Fibroblast of skin of left biceps (primary cell): ENCODE measurements around the gene GRB10.

Source experiments
- DNase-seq, 2 experiments: peaks; one replicate each; pipeline ENCODE4 v3.0.0-alpha.2; 2013; ENCODE audit warnings: low read depth in 2 of 2

GRB10 gene

DNA sequence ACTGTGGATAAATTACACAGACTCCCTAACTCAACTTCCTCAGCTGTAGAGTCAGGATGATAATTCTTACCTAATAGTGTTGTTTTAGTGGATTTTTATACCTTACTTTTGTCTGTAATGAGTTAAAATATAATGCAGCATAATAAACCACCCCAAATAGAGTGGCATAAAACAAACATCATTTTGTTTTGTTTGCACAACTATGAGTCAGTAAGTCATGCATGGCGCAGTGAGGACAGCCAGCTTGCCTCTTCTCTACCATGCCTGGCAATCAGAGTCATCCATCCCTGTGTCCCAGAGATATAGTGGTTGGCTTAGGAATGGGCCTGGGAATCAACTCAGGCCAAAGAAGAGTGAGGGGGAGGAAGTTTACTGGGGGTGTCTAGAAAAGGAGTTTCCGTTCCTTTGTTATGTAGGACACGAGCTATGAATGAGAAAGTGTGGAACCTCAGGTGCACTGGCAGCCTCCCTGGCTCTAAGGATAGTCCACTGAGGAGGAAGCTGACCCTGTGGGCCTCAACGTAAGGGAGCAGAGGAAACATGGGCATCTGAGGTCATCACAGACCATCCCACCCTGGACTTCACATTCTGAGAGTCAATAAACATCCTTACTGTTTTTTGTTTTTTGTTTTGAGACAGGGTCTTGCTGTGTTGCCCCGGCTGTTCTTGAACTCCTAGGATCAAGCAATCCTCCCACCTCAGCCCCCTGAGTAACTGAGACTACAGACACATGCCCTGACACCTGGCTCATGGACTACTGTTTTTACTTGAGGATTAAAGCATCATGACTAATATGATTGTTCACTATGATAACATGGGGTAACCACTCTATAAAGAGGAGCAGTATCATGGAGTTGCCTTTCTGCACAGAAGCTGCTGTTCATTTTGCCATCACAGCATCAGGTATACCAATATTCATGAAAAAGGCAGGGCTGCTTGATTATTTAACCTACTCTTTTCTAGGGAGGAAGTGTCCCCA lies 21.0 kb upstream of the GRB10 start:
- DNase-seq = no peak

DNA sequence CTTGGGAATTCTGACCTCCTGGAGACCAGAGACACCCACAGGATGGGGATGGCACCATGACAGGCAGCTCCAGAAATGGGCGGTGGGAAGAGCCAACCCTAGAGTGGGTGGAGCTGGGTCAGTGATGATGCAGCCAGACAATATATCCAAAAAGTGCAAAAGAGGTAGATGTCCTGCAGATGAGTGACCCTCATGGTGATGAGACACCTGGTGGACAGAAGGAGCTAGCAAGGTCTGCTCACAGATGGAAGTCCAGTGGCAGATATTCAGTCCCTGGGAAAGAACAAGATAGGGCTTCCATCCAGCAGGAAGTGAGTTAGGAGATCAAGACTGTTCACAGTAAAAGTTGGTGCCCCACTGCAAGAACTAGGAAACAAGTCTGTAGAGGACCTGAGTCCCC lies 19.2 kb upstream of the GRB10 start:
- no peak for DNase-seq

DNA sequence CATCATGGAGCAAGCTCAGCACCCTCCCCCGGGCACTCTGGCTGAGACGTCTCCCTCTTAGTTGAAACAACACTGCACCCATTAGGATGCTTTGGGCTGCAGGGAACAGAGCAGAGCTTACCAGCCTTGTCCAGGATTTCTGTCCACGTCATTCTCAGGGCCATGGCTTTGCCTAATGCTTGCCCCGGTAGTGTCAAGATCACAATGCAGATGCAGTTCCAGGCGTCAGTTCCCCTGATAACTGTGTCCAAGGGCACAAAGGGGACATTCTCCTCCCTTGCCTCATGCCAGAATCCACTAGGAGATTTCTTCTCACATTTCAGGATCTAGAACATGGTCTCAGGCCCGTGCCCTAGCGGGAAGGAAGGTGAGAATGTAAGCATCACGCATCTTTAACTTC lies 17.2 kb upstream of the GRB10 start:
- DNase-seq = no peak

DNA sequence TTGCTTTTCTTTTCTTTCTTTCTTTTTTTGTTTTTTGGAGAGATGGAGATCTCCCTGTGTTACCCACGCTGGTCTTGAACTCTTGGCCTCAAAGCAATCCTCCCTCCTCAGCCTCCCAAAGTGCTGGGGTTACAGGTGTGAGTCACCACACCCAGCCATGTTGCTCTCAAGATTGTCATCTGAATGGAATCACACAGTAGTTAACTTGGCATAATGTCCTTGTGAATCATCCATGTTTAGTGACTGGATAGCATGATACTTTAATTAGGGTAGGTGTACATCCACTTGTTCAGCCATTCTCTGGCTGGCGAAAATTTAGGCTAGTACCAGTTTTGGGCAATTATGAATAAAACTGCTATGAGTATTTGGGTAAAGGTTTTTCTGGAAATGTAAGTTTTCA lies 15.4 kb upstream of the GRB10 start:
- no peak for DNase-seq

DNA sequence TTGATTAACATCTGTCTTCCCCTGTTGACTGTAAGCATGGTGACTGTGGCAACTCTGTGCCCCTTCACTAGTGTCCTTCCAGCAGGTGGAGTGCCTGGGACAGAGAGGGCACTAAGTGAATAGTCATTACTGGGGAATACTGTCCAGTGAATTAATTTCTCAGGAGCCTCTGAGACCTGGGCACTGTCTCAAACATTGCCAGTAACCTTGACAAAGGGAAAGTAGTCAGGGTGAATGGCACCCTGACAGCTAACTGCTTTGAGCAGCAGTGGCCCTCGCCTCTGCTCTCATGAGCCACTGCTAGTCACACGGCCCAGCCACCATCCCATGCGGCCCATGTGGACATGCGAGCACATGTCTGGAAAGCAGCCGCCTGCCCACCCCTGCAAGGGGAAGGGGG lies 13.1 kb upstream of the GRB10 start:
- no peak for DNase-seq

DNA sequence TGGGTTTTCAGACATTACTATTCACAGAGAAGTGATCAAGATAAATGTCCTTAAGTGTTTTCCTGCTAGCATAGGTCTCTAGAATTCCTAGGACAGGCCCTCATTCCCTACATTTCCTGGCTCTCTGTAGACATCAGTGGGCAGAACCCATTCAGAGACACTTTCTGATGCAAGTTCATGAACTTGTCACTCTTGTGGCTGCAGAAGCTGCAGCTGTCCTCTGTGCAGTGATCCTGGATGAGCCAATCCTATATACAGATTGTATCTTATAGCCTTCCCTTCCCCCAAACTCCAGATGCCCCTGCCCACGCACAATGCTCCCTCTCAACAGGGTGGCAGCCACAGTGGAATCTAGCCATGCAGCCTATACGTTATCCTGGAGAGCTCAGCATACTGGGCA lies 12.6 kb upstream of the GRB10 start:
- DNase-seq = no peak

DNA sequence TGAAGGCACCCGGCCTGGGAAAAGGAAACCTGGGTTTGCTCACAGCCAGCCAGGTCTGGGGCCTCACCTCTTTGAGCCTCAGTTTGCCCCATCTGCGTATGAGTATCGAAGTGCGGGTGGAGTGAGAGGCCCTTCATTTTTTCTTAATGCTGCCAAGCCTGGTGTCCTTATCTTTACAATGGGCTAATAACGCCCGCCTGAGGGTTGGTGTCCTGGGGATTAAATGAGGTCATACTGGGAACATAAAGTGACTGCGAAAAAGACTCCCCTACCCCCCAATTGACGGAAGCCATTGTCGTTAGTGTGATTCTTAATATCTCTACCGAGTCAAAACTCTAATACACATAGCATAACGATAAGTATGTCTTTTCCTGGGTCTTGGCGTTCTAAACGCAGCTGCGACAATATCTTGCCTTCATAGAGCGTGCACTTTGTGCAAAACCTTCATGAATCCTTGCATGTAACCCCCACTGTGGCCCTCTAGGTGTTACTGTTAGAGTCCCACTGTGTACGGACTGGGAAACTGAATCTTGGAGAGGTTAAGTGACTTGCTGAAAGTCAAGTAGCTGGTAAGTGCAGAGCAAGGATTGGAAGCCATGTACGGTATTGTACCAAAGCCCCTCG lies 11.4 kb upstream of the GRB10 start:
- DNase-seq = no peak

DNA sequence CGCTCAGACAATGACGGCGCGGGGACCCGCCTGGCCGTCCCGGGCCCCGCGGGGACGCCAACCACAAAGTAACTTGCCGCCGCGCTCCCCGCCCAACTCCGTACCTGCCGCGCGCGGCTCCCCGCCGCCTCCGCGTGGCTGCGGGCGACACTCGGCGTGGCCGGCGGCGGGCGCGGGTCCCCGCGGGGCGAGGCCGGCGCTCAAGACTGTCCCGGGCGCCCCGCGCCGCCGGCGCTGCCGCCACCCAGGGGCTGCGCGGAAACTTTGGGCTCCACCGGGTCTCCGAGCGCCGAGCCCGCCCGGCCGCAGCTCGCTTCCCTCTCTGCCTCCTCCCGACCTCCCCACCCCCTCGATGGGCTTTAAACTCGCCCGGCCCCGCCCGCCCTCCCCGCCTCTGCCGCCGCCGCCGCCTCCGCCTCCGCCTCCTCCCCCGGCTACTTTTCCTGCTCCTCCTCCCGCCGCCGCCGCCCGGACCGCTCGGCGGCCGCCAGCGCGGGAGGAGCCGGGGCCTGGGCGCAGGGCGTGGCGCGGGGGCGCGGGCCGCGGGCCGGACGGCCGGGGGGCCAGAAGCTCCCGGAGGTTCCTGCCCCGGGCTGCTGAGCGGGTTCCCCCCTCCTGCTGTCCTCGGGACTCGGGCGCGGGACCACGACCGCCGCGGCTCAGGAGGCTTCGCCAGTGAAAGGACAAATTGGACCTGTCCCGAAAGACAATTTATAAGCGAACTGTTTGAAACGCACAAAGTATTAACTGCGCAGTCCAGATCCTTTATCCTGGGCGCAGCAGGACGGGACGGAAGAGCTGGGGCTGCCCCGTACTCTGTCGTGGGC lies 10.6 kb upstream of the GRB10 start:
- DNase-seq = peak; percentile 38 to 40

DNA sequence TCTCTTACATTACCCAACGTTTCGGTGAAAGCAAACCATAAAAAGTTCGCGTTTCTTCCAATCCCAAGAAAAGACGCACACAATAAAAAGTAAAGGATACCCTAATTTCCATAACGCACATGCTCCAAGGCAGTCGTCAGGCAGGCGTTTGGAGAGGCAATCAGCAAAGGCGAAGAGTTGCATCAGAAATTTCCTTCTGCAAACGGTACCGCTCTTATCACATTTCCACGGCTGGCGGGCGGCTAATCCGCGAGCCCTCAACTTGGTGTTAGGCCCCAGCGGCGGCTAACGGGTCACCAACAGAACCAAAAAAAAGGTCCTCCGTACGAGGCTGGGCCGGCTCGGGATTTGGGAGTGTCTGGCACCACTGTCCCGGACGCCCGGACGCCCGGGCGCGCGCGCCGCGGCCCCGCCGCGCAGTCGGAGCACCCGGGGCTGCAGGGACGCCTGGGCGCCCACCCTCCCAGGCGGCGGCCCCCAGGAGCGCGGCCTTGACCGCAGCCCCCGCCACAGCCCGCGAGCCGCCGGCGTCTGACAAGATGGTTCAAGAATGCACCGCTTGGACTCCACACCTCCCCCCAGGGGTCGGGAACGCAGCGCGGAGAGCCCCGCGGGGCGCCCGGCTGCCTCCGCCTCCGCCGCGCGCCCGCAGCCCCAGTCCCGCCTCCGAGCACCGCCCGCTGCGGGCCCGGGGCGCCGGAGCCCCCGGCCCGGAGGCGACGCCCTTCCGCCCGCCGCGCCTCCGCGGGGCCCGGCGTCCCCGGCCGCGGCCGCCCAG lies 9.8 kb upstream of the GRB10 start:
- DNase-seq = peak; percentile 31 to 32

DNA sequence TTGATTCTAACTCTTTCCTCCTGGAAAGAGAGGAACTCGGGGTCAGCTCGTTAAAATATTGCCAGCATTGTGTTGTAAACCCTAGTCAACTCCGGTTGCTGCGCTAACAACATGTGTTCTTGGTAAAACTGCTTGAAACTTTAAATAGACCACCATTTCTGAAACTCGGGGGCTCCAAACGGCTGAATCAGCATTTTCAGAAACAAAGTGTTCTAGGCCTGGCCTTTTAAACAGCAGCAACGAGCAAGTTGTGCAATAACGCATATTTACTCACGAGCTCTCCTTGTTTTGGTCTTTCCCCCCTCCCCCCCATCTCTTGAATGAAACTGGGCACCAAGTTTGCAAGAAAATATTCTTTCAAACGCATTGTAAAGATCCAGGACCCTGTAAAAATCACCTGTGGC lies 9.2 kb upstream of the GRB10 start:
- DNase-seq = peak; percentile 9 to 15

DNA sequence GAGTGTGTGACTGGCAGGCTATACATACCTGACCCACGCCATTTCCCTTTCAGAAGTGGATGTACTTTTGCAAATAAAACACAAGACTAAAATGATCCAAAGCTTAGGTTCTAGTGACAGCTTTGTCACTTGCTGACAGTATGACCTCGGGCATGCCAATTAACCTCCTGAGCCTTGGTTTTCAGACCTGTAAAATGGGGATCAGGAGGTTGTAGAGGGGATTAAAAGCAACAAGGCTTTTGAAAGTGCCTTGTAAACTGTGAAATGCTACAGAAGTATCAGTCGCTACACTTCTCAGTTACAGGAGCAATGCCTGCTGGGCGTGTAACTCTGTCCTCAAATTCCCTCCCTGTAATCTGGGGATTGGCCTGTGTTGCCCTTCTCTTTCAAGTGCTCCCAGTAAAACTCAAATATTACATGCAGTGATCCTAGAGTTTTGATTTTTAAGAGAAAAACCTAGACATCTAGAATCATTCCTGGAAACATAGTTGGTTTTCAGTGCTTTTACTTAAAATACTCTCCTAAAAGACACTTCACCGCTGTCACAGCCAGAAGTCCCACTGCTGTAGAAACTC lies 8.8 kb upstream of the GRB10 start:
- DNase-seq = no peak

DNA sequence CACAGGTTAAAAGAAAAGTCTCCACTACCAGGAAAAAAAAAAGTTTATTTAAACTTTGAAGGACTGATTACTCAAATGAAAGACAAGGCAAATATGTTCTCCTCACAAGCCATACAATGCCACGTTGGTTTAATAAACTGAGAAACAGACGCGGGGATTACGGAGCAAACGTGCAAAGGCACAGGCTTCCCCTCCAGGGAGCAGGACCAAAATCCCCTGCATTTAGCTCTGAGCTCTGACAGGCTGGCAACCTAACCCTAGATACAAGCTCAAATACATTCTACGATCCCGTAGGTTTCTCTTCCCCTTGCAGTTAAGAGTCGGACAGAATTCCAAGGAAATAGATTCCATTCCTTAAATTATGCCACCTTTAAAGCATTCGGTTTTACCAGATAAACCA lies 7.7 kb upstream of the GRB10 start:
- DNase-seq = no peak

DNA sequence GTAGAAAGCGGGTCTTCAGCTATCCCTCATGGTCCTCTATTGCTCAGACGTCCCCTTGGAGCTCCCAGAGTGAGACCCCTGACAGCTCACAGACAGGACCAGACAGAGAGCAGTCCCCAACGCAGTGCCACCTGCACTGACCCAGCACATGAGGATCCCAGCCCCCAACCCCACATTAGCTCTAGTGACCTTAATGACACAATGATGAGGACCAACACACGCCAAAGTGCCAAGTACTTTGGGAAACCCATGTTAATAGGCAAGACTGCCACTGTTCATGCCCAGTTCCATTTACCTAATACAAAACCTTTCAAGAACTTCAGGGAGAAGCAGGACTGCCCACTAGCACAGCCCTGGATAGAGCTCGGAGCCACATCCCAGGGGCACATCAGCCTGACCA lies 5.7 kb upstream of the GRB10 start:
- no peak for DNase-seq

DNA sequence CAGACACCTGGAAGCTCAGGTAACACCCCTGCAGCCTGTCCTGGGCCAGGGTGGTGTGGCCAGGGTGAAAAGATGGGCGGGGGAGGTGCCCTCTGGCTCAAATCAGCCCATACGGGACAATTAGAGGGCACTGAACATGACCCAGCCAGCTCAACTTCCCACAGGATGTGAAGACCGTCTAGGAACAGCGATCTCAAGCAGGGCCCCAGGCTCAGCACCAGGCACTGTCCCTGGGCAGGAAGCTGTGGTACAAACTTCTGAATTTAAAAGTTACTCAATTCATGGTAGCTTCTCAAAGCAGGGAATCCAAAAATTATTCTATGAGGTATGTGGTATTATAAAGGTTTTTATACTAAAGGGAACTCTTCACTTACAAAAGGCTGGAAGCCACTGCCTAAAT lies 5.1 kb upstream of the GRB10 start:
- no peak for DNase-seq

DNA sequence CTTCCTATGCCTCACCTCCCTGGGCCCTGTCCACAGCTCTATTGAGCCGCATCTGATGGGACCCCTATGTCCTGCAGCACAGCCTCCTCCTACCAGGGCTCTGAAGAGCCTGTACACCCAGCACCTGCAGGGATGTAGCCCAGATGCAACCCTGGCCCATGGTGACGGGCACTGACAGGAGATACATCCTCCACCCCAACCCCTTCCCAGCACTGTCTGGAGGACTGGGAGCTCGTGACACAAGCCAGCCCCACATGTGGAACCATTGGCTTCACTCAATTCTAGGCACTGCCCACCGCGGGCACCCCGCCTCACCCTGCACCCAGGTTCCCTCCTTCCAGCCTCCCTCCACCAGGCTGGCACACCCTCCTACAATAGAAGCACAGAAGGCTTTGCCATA lies 2.6 kb upstream of the GRB10 start:
- DNase-seq = no peak

DNA sequence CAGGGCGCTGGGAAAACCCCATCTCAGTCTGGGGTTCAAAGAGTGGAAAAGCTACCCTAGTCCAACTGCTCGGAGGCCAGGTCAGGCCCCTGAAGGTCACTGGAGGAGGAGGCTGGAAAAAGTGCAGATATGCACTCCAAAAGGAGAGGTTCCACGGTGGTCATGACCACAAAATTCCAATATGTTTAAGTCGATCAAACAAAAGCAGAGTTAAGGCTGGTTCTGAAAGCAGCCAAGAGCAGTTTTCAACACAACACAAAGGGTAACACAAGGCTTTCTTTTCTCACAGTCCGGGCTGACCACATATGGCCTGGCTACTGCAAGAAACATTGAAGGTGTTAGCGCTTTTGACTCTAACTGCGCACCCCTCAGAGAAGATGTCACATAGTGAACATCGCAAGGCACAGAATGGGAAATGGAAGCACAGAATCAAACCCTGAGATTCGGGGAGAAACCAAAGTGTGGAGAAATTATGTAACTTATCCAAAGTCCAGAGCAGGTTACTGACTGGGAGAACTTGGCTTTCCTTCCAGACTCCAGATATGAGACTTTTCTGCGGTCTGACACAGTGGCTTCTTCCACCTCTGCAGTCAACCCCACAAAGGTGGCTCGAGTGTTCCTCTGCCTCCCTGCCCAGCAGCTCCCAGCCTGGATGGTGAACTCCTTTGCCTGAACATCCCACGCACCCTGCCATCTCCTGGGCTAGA lies 1.3 kb upstream of the GRB10 start:
- DNase-seq = no peak

DNA sequence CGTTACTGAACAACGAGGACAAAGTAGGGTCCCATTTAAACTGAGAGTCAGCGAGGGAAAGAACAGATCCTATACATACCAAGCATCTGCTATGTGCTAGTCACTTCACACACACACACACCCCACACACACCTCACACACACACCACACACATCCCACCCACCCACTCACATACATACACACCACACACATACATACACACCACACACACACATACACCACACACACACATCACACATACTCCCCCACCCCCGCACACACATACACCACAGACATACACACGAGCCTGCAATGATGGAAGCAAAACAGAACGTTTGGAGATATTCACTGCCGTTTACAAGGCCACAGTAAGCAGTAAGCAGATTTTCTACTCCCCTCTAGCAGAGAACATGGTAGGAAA lies 607 bp upstream of the GRB10 start:
- DNase-seq = no peak

DNA sequence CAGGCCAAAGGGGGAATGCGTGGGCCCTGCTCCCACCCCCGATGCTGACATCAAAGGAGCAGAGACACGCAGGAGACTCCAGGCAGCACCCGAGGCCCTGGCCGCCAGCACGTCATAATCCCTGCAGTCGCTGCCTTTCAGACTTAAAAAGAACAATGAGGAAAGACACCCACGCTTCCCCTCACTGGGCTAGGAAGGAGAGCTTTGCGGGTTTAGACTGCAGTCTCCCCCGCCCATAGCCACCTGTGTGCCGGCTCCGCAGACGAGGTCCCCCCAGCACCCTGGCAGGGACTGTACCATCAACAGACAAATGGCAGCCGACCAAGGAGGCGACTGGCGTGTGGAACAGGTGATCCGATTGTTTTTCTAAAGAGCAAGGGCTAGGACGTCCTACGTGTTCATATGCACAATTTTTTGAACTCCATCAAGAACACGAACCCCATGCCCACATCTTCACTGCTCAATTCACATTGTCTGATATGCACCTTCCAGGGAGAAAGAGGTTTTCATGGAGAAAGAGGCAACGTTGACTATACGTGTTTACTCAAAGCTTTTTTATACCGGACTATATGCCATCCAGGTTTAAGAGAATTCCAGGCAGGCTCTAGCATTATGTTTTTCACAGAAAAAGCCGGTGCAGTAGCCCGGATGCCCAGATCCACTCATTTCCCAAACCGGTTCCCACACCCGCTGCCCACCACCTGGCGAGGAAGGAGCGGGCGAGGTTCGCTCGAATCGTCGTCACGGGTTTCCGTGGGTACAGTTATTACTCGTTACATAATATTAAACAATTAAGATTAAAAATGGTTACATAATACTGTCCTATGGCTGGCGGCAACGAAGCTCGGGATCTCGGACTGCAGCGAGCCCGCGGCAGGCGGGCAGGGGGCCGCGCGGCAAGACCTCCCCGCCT lies 1.1 kb downstream of the GRB10 start:
- DNase-seq = no peak

DNA sequence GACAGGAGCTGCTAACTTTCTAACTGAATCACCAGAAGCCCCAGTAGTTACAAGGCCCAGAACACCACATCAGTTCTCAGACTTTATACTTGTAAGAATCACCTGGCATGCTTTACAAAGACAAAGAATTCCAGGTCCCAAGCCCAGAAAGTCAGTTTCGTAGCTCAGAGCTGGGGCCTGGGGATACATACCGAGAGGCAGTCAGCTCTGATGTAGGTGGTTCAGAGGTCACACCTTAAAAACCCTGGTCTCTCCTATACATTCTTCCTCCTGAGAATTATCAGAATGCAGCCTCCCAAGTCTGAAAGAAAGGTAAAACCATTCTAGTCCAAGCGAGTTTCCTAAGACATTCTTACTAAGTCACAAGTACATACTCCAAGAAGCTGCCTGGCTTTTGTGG lies 2.3 kb downstream of the GRB10 start:
- no peak for DNase-seq

DNA sequence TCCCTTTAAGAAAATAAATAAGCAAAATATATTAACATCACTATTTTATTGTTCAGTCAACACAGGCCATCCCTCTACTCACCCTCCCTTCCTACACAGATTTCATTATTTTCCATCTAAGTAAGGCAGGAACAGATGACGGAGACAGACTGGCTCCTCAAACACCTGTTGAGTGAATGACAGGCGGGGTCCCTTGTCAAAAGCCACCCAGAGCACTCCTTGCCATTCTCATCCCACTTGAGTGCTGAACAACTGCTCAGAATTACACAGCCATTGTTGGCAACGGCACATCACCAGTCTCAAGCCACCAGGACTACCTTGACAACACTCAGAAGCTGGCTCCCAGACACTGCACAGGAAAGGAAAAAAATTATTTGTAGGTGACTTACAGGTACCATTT lies 3.3 kb downstream of the GRB10 start:
- DNase-seq = no peak
